ENCODE measurements around the gene ST6GALNAC3.

DNA sequence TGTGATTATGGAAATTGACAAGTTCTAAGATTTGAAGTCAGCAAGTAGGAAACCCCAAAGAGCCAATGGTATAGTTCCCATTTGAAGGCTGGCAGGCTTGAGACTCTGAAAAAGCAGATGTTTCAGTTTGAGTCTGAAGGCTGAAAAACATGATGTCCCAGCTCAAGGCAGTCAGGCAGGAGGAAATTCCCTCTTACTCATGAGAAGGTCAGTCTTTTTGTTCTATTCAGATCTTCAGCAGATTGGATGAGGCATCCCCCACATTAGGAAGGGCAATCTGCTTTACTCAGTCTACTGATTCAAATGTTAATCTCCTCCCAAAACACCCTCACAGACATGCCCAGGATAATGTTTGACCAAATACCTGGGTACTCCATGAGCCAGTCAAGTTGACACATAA is 420.3 kb downstream of the ST6GALNAC3 start:
- TF ChIP-seq POLR2A (IDR thresholded peaks at IDR 0.05), result no peak
- TF ChIP-seq, protein P1, sequence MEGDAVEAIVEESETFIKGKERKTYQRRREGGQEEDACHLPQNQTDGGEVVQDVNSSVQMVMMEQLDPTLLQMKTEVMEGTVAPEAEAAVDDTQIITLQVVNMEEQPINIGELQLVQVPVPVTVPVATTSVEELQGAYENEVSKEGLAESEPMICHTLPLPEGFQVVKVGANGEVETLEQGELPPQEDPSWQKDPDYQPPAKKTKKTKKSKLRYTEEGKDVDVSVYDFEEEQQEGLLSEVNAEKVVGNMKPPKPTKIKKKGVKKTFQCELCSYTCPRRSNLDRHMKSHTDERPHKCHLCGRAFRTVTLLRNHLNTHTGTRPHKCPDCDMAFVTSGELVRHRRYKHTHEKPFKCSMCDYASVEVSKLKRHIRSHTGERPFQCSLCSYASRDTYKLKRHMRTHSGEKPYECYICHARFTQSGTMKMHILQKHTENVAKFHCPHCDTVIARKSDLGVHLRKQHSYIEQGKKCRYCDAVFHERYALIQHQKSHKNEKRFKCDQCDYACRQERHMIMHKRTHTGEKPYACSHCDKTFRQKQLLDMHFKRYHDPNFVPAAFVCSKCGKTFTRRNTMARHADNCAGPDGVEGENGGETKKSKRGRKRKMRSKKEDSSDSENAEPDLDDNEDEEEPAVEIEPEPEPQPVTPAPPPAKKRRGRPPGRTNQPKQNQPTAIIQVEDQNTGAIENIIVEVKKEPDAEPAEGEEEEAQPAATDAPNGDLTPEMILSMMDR (IDR thresholded peaks at IDR 0.05), result no peak
